HepG2 (cell line): ENCODE results near the gene CDC42SE2. TPM values are rescaled to one million over a fixed set of nuclear protein-coding genes. Genes with fewer than 3 reads are reported as not detected.

Experiments used
- ATAC-seq: fragments of 200-7000 bp; cut with Tn5 transposase; 3 replicates; pipeline ENCODE4 v1.9.1; 2020; ENCODE audit warnings: mild to moderate bottlenecking, moderate library complexity
- BruUV-seq: library from RNA; stranded (reverse); fragments of 400-500 nt; replicated peaks from 2 replicates; lab custom pipeline; 2021; lab: Mats Ljungman, UMichigan
- CTCF ChIA-PET: fragments of 300-600 bp; formaldehyde crosslinking; extraction: SDS; loops from one replicate; lab custom pipeline; 2021; ENCODE audit warnings: low total read pairs, inconsistent platforms, low intra/inter-chr PET ratio; lab: Yijun Ruan, JAX
- POLR2A ChIA-PET: fragments of 350-600 bp; sonication (Branson Sonifier 250); formaldehyde crosslinking; loops from one replicate; lab custom pipeline; 2020; ENCODE audit warnings: antibody characterized with exemption, inconsistent platforms; lab: Yijun Ruan, JAX
- DNase-seq: peaks from one replicate; pipeline ENCODE4 v3.0.0-alpha.2; 2015; ENCODE audit warnings: low spot score
- FAIRE-seq: peaks from 3 replicates; lab custom pipeline; 2011; peaks lifted over from hg19 to GRCh38; lab: Jason Lieb, UNC
- H2AFZ ChIP-seq: one replicate; pipeline ENCODE4 v1.6.1; 2011; ENCODE audit warnings: low read length, inconsistent platforms
- H3K27ac ChIP-seq: fragments of 300-600 bp; 3 replicates; pipeline ENCODE4 v1.8.0; 2011; ENCODE audit warnings: mixed run types, mild to moderate bottlenecking, mixed read lengths, low read length, inconsistent platforms; ENCODE audit not compliant: insufficient read depth; ENCODE audit errors: extremely low read length
- H3K27me3 ChIP-seq, 2 experiments: fragments of 200-600 bp in 1 of 2; 2 replicates in 1 of 2; 3 replicates in 1 of 2; pipeline versions ENCODE4 v1.6.0 to v1.8.0; 2011; ENCODE audit warnings: low read length in 2 of 2, mild to moderate bottlenecking in 2 of 2, moderate library complexity in 2 of 2, inconsistent platforms in 1 of 2; ENCODE audit not compliant: insufficient read depth in 2 of 2, control insufficient read depth in 1 of 2
- H3K36me3 ChIP-seq, 2 experiments: fragments of 200-600 bp in 1 of 2; replicated peaks in 1 of 2; 2 replicates in 1 of 2; 3 replicates in 1 of 2; pipeline versions ENCODE4 v1.5.1 to v1.8.0; 2011; ENCODE audit warnings: low read length in 2 of 2, inconsistent platforms in 1 of 2; ENCODE audit not compliant: insufficient read depth in 2 of 2, control insufficient read depth in 1 of 2
- H3K4me1 ChIP-seq: 2 replicates; pipeline ENCODE4 v1.5.1; 2012; ENCODE audit warnings: low read length, inconsistent platforms; ENCODE audit not compliant: insufficient read depth
- H3K4me2 ChIP-seq: 2 replicates; pipeline ENCODE4 v1.6.0; 2011; ENCODE audit warnings: low read depth, low read length, inconsistent platforms
- H3K4me3 ChIP-seq, 3 experiments: fragments of 200-600 bp in 1 of 3; sonication (generic), shearing (Covaris generic) in 1 of 3; replicated peaks in 1 of 3; 2 replicates each; pipeline ENCODE4 v1.5.1; 2011 to 2016; ENCODE audit warnings: low read length in 3 of 3, inconsistent platforms in 2 of 3, low read depth in 2 of 3, mild to moderate bottlenecking in 2 of 3, control low read depth in 1 of 3, mixed read lengths in 1 of 3; ENCODE audit not compliant: insufficient read depth in 1 of 3
- H3K79me2 ChIP-seq: one replicate; pipeline ENCODE4 v1.6.1; 2011; ENCODE audit warnings: low read length, inconsistent platforms; ENCODE audit not compliant: insufficient read depth
- H3K9ac ChIP-seq: 2 replicates; pipeline ENCODE4 v1.6.0; 2011; ENCODE audit warnings: mild to moderate bottlenecking, low read depth, low read length, inconsistent platforms; ENCODE audit not compliant: insufficient read depth
- H3K9me3 ChIP-seq: 2 replicates; pipeline ENCODE4 v1.5.1; 2012; ENCODE audit warnings: mild to moderate bottlenecking, low read length
- H4K20me1 ChIP-seq: 2 replicates; pipeline ENCODE4 v1.6.0; 2011; ENCODE audit warnings: inconsistent platforms, mild to moderate bottlenecking, low read length, moderate library complexity; ENCODE audit not compliant: insufficient read depth
- AKAP8 ChIP-seq: sonication (generic); formaldehyde crosslinking; IDR thresholded peaks from 2 replicates; pipeline ENCODE4 v1.5.1; 2020; ENCODE audit warnings: mild to moderate bottlenecking, missing genetic modification reagents
- E2F1 ChIP-seq: sonication (generic); formaldehyde crosslinking; IDR thresholded peaks from 2 replicates; pipeline ENCODE4 v1.5.0; 2020; ENCODE audit warnings: missing genetic modification reagents
- FOXP1 ChIP-seq, 2 experiments: fragments of 450-650 bp in 1 of 2; IDR thresholded peaks; 2 replicates each; pipeline ENCODE4 v1.6.1; 2017 to 2018; ENCODE audit warnings: antibody characterized with exemption in 1 of 2
- GATAD1 ChIP-seq: IDR thresholded peaks from 2 replicates; pipeline ENCODE4 v1.6.1; 2016; ENCODE audit warnings: missing genetic modification reagents, missing compliant biosample characterization
- MTA1 ChIP-seq: sonication (generic); formaldehyde crosslinking; IDR thresholded peaks from 2 replicates; pipeline ENCODE4 v1.4.0; 2020; ENCODE audit warnings: missing genetic modification reagents, mild to moderate bottlenecking, borderline replicate concordance
- NR1H2 ChIP-seq: sonication (generic); formaldehyde crosslinking; IDR thresholded peaks from 2 replicates; pipeline ENCODE4 v1.8.1; 2022; ENCODE audit warnings: low read depth, missing genetic modification reagents, borderline replicate concordance
- SMARCE1 ChIP-seq: fragments of 450-650 bp; IDR thresholded peaks from 2 replicates; pipeline ENCODE4 v1.6.1; 2017; ENCODE audit warnings: borderline replicate concordance
- TFAP4 ChIP-seq: sonication (generic); IDR thresholded peaks from 2 replicates; pipeline ENCODE4 v1.6.1; 2016; ENCODE audit warnings: low read depth, borderline replicate concordance
- ZFP62 ChIP-seq: sonication (generic); formaldehyde crosslinking; IDR thresholded peaks from 2 replicates; pipeline ENCODE4 v1.4.0; 2020; ENCODE audit warnings: missing genetic modification reagents
- ZMYM2 ChIP-seq: sonication (generic); formaldehyde crosslinking; IDR thresholded peaks from 2 replicates; pipeline ENCODE4 v1.8.0; 2022; ENCODE audit warnings: mild to moderate bottlenecking, missing genetic modification reagents
- ZSCAN20 ChIP-seq: sonication (generic); formaldehyde crosslinking; IDR thresholded peaks from 2 replicates; pipeline ENCODE4 v1.4.0; 2020; ENCODE audit warnings: missing genetic modification reagents, mild to moderate bottlenecking, borderline replicate concordance
- WGBS: methylation state at CpG from one replicate; pipeline ENCODE4 v1.1.6; 2017; ENCODE audit warnings: low lambda C conversion rate; 5-methylcytosine and 5-hydroxymethylcytosine counted together
- in situ Hi-C: cut with HindIII; loops from 2 replicates; pipeline ENCODE4 v1.10.0; 2017; ENCODE audit warnings: low pct_unique_long_range_greater_than_20kb; ENCODE audit not compliant: extremely low pct_ligation_motif_present
- intact Hi-C: fragments of 100-400 bp; cut with micrococcal nuclease; formaldehyde crosslinking; loops from one replicate; pipeline ENCODE4 v1.10.0; 2022; ENCODE audit not compliant: unreplicated experiment
- polyA plus RNA-seq, 8 experiments: library from polyadenylated mRNA; depleted of rRNA in 3 of 8; stranded (reverse) in 7 of 8; unstranded in 1 of 8; fragments of >200 nt; fragmentation: Illumina TruSeq in 4 of 8; extraction: Trizol in 4 of 8; gene quantifications; 2 replicates each; pipeline versions ENCODE4 v1.2.1 to v1.2.3, GENCODE V29; 2011 to 2016; ENCODE audit warnings: low read depth in 4 of 8, missing spikeins in 1 of 8, mixed read lengths in 1 of 8; ENCODE audit not compliant: insufficient read depth in 1 of 8
- total RNA-seq, 5 experiments: library from RNA; depleted of rRNA; stranded (reverse); fragments of >200 nt; fragmentation: Illumina TruSeq; extraction: Trizol; gene quantifications; 2 replicates each; pipeline ENCODE4 v1.2.3, GENCODE V29; 2016; ENCODE audit warnings: low read depth in 1 of 5

CDC42SE2 gene
- total and polyA plus RNA-seq, 2 of the 13 experiments (the other 11 are each of a cell fraction or from before 2014, with no cell fraction given), result 19.6 to 25.0 TPM

GRCh38 chr5:131224387-131225201 is 39.3 kb upstream of the CDC42SE2 start:
- DNase-seq (no peak), FAIRE-seq (no peak), ATAC-seq (peak; percentile 74)
- Histone ChIP-seq H3K27ac (no peak overlapping the region), H3K36me3 (no peaks in the 10 kb centered on the region), H3K79me2 (no peaks in the 10 kb centered on the region), H4K20me1 (no peaks in the 10 kb centered on the region), H3K27me3 (peaks cover 0 to 2% of the 10 kb centered on the region in 2 experiments; a peak in 1 of 5 replicates), H3K4me2 (no peak overlapping the region), H2AFZ (no peak overlapping the region), H3K4me1 (no peaks in the 10 kb centered on the region), H3K9ac (no peak overlapping the region), H3K4me3 (no peak overlapping the region; a peak in 1 of 6 replicates), H3K9me3 (no peaks in the 10 kb centered on the region)
- POLR2A ChIA-PET, result no interaction called here
- CTCF ChIA-PET, result no interaction called here
- BruUV-seq, result no TSS peak
- WGBS, result 10% methylated on average over 6 of the region's 6 CpGs
- intact Hi-C loops, result no loop called here
- in situ Hi-C loops, result no loop called here
- TF ChIP-seq AKAP8 (CRISPR knock-in tag), result no peak
- no peak for TF ChIP-seq E2F1 (CRISPR knock-in tag)
- TF ChIP-seq ZSCAN20 (CRISPR knock-in tag), result no peak
- no peak for TF ChIP-seq SMARCE1
- no peak for TF ChIP-seq ZMYM2 (CRISPR knock-in tag)
- no peak for TF ChIP-seq FOXP1 (IDR thresholded peaks at IDR 0.05)
- TF ChIP-seq FOXP1 (CRISPR knock-in tag; IDR thresholded peaks at IDR 0.05), result no peak
- no peak for TF ChIP-seq GATAD1 (CRISPR knock-in tag)
- no peak for TF ChIP-seq MTA1 (CRISPR knock-in tag)
- TF ChIP-seq TFAP4, result no peak
- TF ChIP-seq NR1H2 (CRISPR knock-in tag), result no peak
- TF ChIP-seq ZFP62, result no peak
